NT2/D1 (cell line): Measurements from ENCODE around the gene OSBPL7.

ENCODE experiments used
- DNase-seq: peaks from one replicate; pipeline ENCODE4 v3.0.0-alpha.2; 2011; ENCODE audit warnings: low read depth, low spot score
- H3K27me3 ChIP-seq: 2 replicates; pipeline ENCODE4 v1.6.0; 2011; ENCODE audit warnings: mild to moderate bottlenecking; ENCODE audit not compliant: insufficient read length, insufficient read depth
- H3K36me3 ChIP-seq: 2 replicates; pipeline ENCODE4 v1.6.1; 2011; ENCODE audit warnings: mild to moderate bottlenecking, low read length, mixed read lengths; ENCODE audit not compliant: insufficient read depth, insufficient read length
- H3K4me1 ChIP-seq: 2 replicates; pipeline ENCODE4 v1.5.1; 2011; ENCODE audit not compliant: insufficient read depth, insufficient read length
- H3K4me3 ChIP-seq: 2 replicates; pipeline ENCODE4 v1.5.1; 2011; ENCODE audit warnings: low read depth; ENCODE audit not compliant: insufficient read length
- H3K9ac ChIP-seq: 2 replicates; pipeline ENCODE4 v1.6.0; 2011; ENCODE audit warnings: low read depth; ENCODE audit not compliant: insufficient read length
- H3K9me3 ChIP-seq: 2 replicates; pipeline ENCODE4 v1.5.1; 2011; ENCODE audit warnings: mild to moderate bottlenecking, low read length; ENCODE audit not compliant: insufficient read depth
- SUZ12 ChIP-seq: IDR thresholded peaks from 2 replicates; pipeline ENCODE4 v1.6.1; 2011; ENCODE audit not compliant: insufficient read length, insufficient read depth; ENCODE audit errors: extremely low read depth
- YY1 ChIP-seq: IDR thresholded peaks from 2 replicates; pipeline ENCODE4 v1.6.1; 2011; ENCODE audit not compliant: insufficient read length, insufficient read depth
- ZNF274 ChIP-seq: IDR thresholded peaks from 2 replicates; pipeline ENCODE4 v1.6.1; 2011; ENCODE audit warnings: mild to moderate bottlenecking, low read depth, low read length

The OSBPL7 gene

GRCh38 chr17:47821424-47822391 is at the start of gene OSBPL7:
OSBPL7 (minus strand) TSS chr17:47821794; CDS start chr17:47820278, 1,516 bp downstream.
- H3K4me1 ChIP-seq = peaks cover 4% of the 10 kb centered on the region
- DNase-seq = peak; percentile 51
- peak within 1 kb of the TSS; percentile 74 for H3K9ac ChIP-seq
- TF ChIP-seq SUZ12 (no peak), ZNF274 (no peak), YY1 (no peak)
- H3K4me3 ChIP-seq = peak within 1 kb of the TSS; percentile 59
- H3K27me3 ChIP-seq = no peaks in the 10 kb centered on the region
- peaks cover 57% of the 10 kb centered on the region for H3K36me3 ChIP-seq
- no peaks in the 10 kb centered on the region for H3K9me3 ChIP-seq

GRCh38 chr17:47871048-47871447 is 49.5 kb upstream of the OSBPL7 start:
- peaks cover 15% of the 10 kb centered on the region for H3K27me3 ChIP-seq
- no peak overlapping the region for H3K9ac ChIP-seq
- no peaks in the 10 kb centered on the region for H3K36me3 ChIP-seq
- TF ChIP-seq YY1 (no peak), ZNF274 (no peak), SUZ12 (no peak)
- H3K4me1 ChIP-seq = peaks cover 17% of the 10 kb centered on the region
- DNase-seq = no peak
- H3K4me3 ChIP-seq = no peak overlapping the region
- no peaks in the 10 kb centered on the region for H3K9me3 ChIP-seq

GRCh38 chr17:47870056-47870455 is 48.5 kb upstream of the OSBPL7 start:
- Histone ChIP-seq H3K27me3 (peaks cover 18% of the 10 kb centered on the region), H3K9ac (no peak overlapping the region)
- TF ChIP-seq ZNF274 (no peak), SUZ12 (no peak), YY1 (no peak)

GRCh38 chr17:47869114-47869513 is 47.5 kb upstream of the OSBPL7 start:
- H3K4me3 ChIP-seq = no peak overlapping the region
- H3K9me3 ChIP-seq = no peaks in the 10 kb centered on the region
- H3K27me3 ChIP-seq = peaks cover 18% of the 10 kb centered on the region
- H3K9ac ChIP-seq = no peak overlapping the region
- DNase-seq = no peak
- peaks cover 10% of the 10 kb centered on the region for H3K4me1 ChIP-seq
- no peak for TF ChIP-seq YY1
- no peak for TF ChIP-seq ZNF274
- TF ChIP-seq SUZ12 = no peak
- H3K36me3 ChIP-seq = no peaks in the 10 kb centered on the region

More at GRCh38 chr17:47870056-47870455, 48.5 kb upstream of the OSBPL7 start:
- no peak for DNase-seq
- H3K9me3 ChIP-seq = no peaks in the 10 kb centered on the region
- H3K36me3 ChIP-seq = no peaks in the 10 kb centered on the region
- H3K4me1 ChIP-seq = peaks cover 11% of the 10 kb centered on the region
- no peak overlapping the region for H3K4me3 ChIP-seq

- TF ChIP-seq SUZ12 (no peak), ZNF274 (no peak), YY1 (no peak)
- H3K9ac ChIP-seq = no peak overlapping the region
- H3K36me3 ChIP-seq = no peaks in the 10 kb centered on the region
- no peak for DNase-seq
- H3K9me3 ChIP-seq = no peaks in the 10 kb centered on the region; the same call in 1 of the 2 replicates
- H3K4me1 ChIP-seq = peaks cover 4% of the 10 kb centered on the region
- peaks cover 18% of the 10 kb centered on the region for H3K27me3 ChIP-seq
- H3K4me3 ChIP-seq = no peak overlapping the region
These were observed 46.4 kb upstream of the OSBPL7 start for GRCh38 chr17:47867813-47868533.

- no peak for TF ChIP-seq ZNF274
- no peak for TF ChIP-seq YY1
- TF ChIP-seq SUZ12 = no peak
- no peak for DNase-seq
- no peak overlapping the region for H3K9ac ChIP-seq
- H3K36me3 ChIP-seq = no peaks in the 10 kb centered on the region
- no peak overlapping the region for H3K4me3 ChIP-seq
- no peaks in the 10 kb centered on the region; the same call in 1 of the 2 replicates for H3K9me3 ChIP-seq
- peaks cover 4% of the 10 kb centered on the region for H3K4me1 ChIP-seq
- peaks cover 16% of the 10 kb centered on the region for H3K27me3 ChIP-seq
These were observed 45.3 kb upstream of the OSBPL7 start for GRCh38 chr17:47866941-47867340.
